Fibroblast of lung (primary cell): Measurements from ENCODE around the gene DNMT1. TPM values are rescaled to one million over a fixed set of nuclear protein-coding genes. Genes with fewer than 3 reads are reported as not detected.

ENCODE experiments used
- DNase-seq, 2 donors: peaks; one replicate each; pipeline versions ENCODE4 v3.0.0 to v3.0.0-alpha.2; 2010; ENCODE audit warnings: low read depth in 2 of 2
- H2AFZ ChIP-seq: 2 replicates; pipeline ENCODE4 v1.5.1; 2012; ENCODE audit warnings: low read length, control low read depth, inconsistent platforms
- H3K27ac ChIP-seq: 2 replicates; pipeline ENCODE4 v1.5.1; 2011; ENCODE audit warnings: low read length, control low read depth; ENCODE audit not compliant: insufficient read depth
- H3K27me3 ChIP-seq: 2 replicates; pipeline ENCODE4 v1.5.1; 2011; ENCODE audit warnings: mild to moderate bottlenecking, low read length; ENCODE audit not compliant: control insufficient read depth, insufficient read depth
- H3K36me3 ChIP-seq: 2 replicates; pipeline ENCODE4 v1.5.1; 2011; ENCODE audit warnings: low read length; ENCODE audit not compliant: control insufficient read depth, insufficient read depth
- H3K4me1 ChIP-seq: 2 replicates; pipeline ENCODE4 v1.5.1; 2011; ENCODE audit warnings: low read length; ENCODE audit not compliant: control insufficient read depth, insufficient read depth; ENCODE audit errors: extremely low read depth
- H3K4me2 ChIP-seq: 2 replicates; pipeline ENCODE4 v1.5.1; 2011; ENCODE audit warnings: low read length, control low read depth; ENCODE audit not compliant: insufficient read depth; ENCODE audit errors: extremely low read depth
- H3K4me3 ChIP-seq, 4 experiments: fragments of 200-600 bp in 1 of 4; sonication (generic) in 1 of 4; replicated peaks in 1 of 4; 2 replicates each; pipeline ENCODE4 v1.5.1; 2011 to 2016; ENCODE audit warnings: low read length in 4 of 4, low read depth in 3 of 4, mild to moderate bottlenecking in 3 of 4, control low read depth in 2 of 4, inconsistent platforms in 1 of 4, mixed read lengths in 1 of 4; ENCODE audit not compliant: insufficient read depth in 1 of 4; ENCODE audit errors: control extremely low read depth in 1 of 4
- H3K79me2 ChIP-seq: 2 replicates; pipeline ENCODE4 v1.5.1; 2012; ENCODE audit warnings: mild to moderate bottlenecking, low read length, inconsistent platforms; ENCODE audit not compliant: control insufficient read depth, insufficient read depth
- H3K9ac ChIP-seq: 2 replicates; pipeline ENCODE4 v1.5.1; 2011; ENCODE audit warnings: mild to moderate bottlenecking, low read length, control low read depth; ENCODE audit not compliant: insufficient read depth
- H3K9me3 ChIP-seq: 2 replicates; pipeline ENCODE4 v1.5.1; 2012; ENCODE audit warnings: low read depth, low read length; ENCODE audit not compliant: control insufficient read depth, insufficient read depth
- H4K20me1 ChIP-seq: 2 replicates; pipeline ENCODE4 v1.5.1; 2011; ENCODE audit warnings: low read length; ENCODE audit not compliant: control insufficient read depth, insufficient read depth; ENCODE audit errors: extremely low read depth
- CTCF ChIP-seq, 2 donors: IDR thresholded peaks in 1 of 2; conservative IDR thresholded peaks in 1 of 2; 1 replicate in 1 of 2; 2 replicates in 1 of 2; pipeline ENCODE4 v1.5.1; 2011 to 2012; ENCODE audit warnings: low read length in 2 of 2, control low read depth in 1 of 2, inconsistent platforms in 1 of 2, low read depth in 1 of 2, mild to moderate bottlenecking in 1 of 2
- EZH2 ChIP-seq: IDR thresholded peaks from 2 replicates; pipeline ENCODE4 v1.5.1; 2012; ENCODE audit warnings: low read length, control low read depth, mild to moderate bottlenecking; ENCODE audit errors: missing control alignments
- polyA plus RNA-seq, 2 donors: library from polyadenylated mRNA; depleted of rRNA in 1 of 2; stranded (reverse) in 1 of 2; unstranded in 1 of 2; fragments of >200 nt; gene quantifications; 2 replicates each; pipeline ENCODE4 v1.2.1, GENCODE V29; 2011 to 2012; ENCODE audit warnings: missing spikeins in 1 of 2
- total RNA-seq: library from RNA; depleted of rRNA; stranded (reverse); fragments of >200 nt; gene quantifications from 2 replicates; pipeline ENCODE4 v1.2.1, GENCODE V29; 2014

The DNMT1 gene
- total and polyA plus RNA-seq, 2 donors (not counting 1 experiment from before 2014, with no cell fraction given), result 33.7 to 36.7 TPM

- no peaks in the 10 kb centered on the region for H3K9me3 ChIP-seq
- peaks cover 68% of the 10 kb centered on the region for H3K79me2 ChIP-seq
- peaks cover 17% of the 10 kb centered on the region for H3K36me3 ChIP-seq
- no peak overlapping the region for H3K4me3 ChIP-seq
- no peak for DNase-seq
- H3K4me1 ChIP-seq, result no peaks in the 10 kb centered on the region
- H3K27ac ChIP-seq, result no peak overlapping the region
- H2AFZ ChIP-seq, result no peak overlapping the region
- H3K4me2 ChIP-seq, result no peak overlapping the region
- no peak overlapping the region for H3K9ac ChIP-seq
- TF ChIP-seq EZH2 (no peak), CTCF (conservative IDR thresholded peaks at IDR 0.05 in 1 of 2, IDR thresholded peaks at IDR 0.05 in 1 of 2; ENCODE audit: low read depth in 1 of 2, low read length in 2 of 2) (no peak)
- H3K27me3 ChIP-seq, result no peaks in the 10 kb centered on the region
- H4K20me1 ChIP-seq, result no peaks in the 10 kb centered on the region
Measured at GRCh38 chr19:10184636-10185035, 10.1 kb downstream of the DNMT1 start.

GRCh38 chr19:10183926-10184325, 10.8 kb downstream of the DNMT1 start:
- no peak overlapping the region for H3K4me3 ChIP-seq
- H3K27ac ChIP-seq, result no peak overlapping the region
- no peaks in the 10 kb centered on the region for H3K27me3 ChIP-seq
- no peaks in the 10 kb centered on the region for H3K9me3 ChIP-seq
- H3K36me3 ChIP-seq, result peaks cover 20% of the 10 kb centered on the region
- no peak overlapping the region for H2AFZ ChIP-seq
- no peak overlapping the region for H3K9ac ChIP-seq
- H4K20me1 ChIP-seq, result no peaks in the 10 kb centered on the region
- peaks cover 62% of the 10 kb centered on the region for H3K79me2 ChIP-seq
- no peaks in the 10 kb centered on the region for H3K4me1 ChIP-seq
- no peak for DNase-seq
- H3K4me2 ChIP-seq, result no peak overlapping the region
- TF ChIP-seq EZH2 (no peak), CTCF (conservative IDR thresholded peaks at IDR 0.05 in 1 of 2, IDR thresholded peaks at IDR 0.05 in 1 of 2; ENCODE audit: low read depth in 1 of 2, low read length in 2 of 2) (no peak)

GRCh38 chr19:10182847-10183246, 11.9 kb downstream of the DNMT1 start:
- no peak overlapping the region for H3K9ac ChIP-seq
- H2AFZ ChIP-seq, result no peak overlapping the region
- no peaks in the 10 kb centered on the region for H3K4me1 ChIP-seq
- TF ChIP-seq CTCF (conservative IDR thresholded peaks at IDR 0.05 in 1 of 2, IDR thresholded peaks at IDR 0.05 in 1 of 2; ENCODE audit: low read depth in 1 of 2, low read length in 2 of 2) (no peak), EZH2 (no peak)
- no peak overlapping the region for H3K4me3 ChIP-seq
- no peaks in the 10 kb centered on the region for H3K9me3 ChIP-seq
- H3K79me2 ChIP-seq, result peaks cover 51% of the 10 kb centered on the region
- H4K20me1 ChIP-seq, result no peaks in the 10 kb centered on the region
- no peak overlapping the region for H3K27ac ChIP-seq
- H3K4me2 ChIP-seq, result no peak overlapping the region
- no peaks in the 10 kb centered on the region for H3K27me3 ChIP-seq
- no peak for DNase-seq
- peaks cover 20% of the 10 kb centered on the region for H3K36me3 ChIP-seq
